ENCODE results near the gene OTULIN. TPM values are rescaled to one million over a fixed set of nuclear protein-coding genes. Genes with fewer than 3 reads are reported as not detected.
A peak's percentile ranks its signal among the peaks of the same experiment; 100 is the strongest.

Gene OTULIN
- total and polyA plus RNA-seq, 7 donors = 2.3 to 20.4 (median 12.4) TPM

DNA sequence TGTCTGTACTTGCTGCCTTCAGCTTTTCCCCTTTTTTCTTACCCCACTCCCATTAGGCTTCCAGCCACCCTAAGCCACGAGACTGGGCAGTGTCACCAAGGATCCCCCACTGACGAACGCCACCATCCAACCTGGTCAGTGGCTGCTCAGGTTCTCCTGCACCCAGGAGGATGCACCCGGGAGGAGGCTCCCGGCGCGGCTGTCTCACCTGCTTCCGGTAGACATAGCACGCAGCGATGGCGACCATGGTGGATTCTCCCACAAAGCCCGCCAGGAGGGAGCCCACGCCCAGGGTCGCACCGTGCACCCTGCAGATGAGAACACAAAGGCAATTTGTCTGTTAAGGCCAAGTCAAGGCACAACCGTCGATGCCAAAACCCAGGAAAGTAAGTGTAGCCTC is 48.1 kb downstream of the OTULIN start:
- DNase-seq = no peak
- H3K27ac ChIP-seq = no peak overlapping the region
- H3K4me1 ChIP-seq = peaks cover 15% of the 10 kb centered on the region
- no peaks in the 10 kb centered on the region for H3K9me3 ChIP-seq
- intact Hi-C loops (cut with DNase I) = no loop called here
- WGBS, 3 donors = 97 to 98% (median 97%) methylated on average over 17 of the region's 17 CpGs
- ATAC-seq = no peak
- TF ChIP-seq, protein P1, sequence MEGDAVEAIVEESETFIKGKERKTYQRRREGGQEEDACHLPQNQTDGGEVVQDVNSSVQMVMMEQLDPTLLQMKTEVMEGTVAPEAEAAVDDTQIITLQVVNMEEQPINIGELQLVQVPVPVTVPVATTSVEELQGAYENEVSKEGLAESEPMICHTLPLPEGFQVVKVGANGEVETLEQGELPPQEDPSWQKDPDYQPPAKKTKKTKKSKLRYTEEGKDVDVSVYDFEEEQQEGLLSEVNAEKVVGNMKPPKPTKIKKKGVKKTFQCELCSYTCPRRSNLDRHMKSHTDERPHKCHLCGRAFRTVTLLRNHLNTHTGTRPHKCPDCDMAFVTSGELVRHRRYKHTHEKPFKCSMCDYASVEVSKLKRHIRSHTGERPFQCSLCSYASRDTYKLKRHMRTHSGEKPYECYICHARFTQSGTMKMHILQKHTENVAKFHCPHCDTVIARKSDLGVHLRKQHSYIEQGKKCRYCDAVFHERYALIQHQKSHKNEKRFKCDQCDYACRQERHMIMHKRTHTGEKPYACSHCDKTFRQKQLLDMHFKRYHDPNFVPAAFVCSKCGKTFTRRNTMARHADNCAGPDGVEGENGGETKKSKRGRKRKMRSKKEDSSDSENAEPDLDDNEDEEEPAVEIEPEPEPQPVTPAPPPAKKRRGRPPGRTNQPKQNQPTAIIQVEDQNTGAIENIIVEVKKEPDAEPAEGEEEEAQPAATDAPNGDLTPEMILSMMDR (IDR thresholded peaks at IDR 0.05) = no peak
- H3K4me3 ChIP-seq = no peak overlapping the region
- H3K27me3 ChIP-seq (ENCODE audit: insufficient read depth in 3 of 3, low read length in 2 of 3) = no peaks in the 10 kb centered on the region
- H3K36me3 ChIP-seq (ENCODE audit: insufficient read depth in 1 of 2, low read depth in 1 of 2) = peaks cover 3 to 95% of the 10 kb centered on the region in 2 donors

- peaks cover 3 to 89% of the 10 kb centered on the region in 2 donors for H3K36me3 ChIP-seq (ENCODE audit: insufficient read depth in 1 of 2, low read depth in 1 of 2)
- WGBS, 3 donors = 94 to 96% (median 94%) methylated on average over 22 to 23 of the region's 23 CpGs
- ATAC-seq (peak in 2 of 4 donors; percentile 11), DNase-seq (no peak)
- peak overlapping the region; percentile 71 for H3K27ac ChIP-seq
- no peaks in the 10 kb centered on the region for H3K9me3 ChIP-seq
- H3K4me1 ChIP-seq = peaks cover 15% of the 10 kb centered on the region
- intact Hi-C loops (cut with DNase I) = no loop called here
- H3K27me3 ChIP-seq (ENCODE audit: insufficient read depth in 3 of 3, low read length in 2 of 3) = no peaks in the 10 kb centered on the region
- TF ChIP-seq, protein P1 (IDR thresholded peaks at IDR 0.05) = no peak
- no peak overlapping the region for H3K4me3 ChIP-seq
These were observed 49.2 kb downstream of the OTULIN start for GRCh38 chr5:14713476-14714390.

DNA sequence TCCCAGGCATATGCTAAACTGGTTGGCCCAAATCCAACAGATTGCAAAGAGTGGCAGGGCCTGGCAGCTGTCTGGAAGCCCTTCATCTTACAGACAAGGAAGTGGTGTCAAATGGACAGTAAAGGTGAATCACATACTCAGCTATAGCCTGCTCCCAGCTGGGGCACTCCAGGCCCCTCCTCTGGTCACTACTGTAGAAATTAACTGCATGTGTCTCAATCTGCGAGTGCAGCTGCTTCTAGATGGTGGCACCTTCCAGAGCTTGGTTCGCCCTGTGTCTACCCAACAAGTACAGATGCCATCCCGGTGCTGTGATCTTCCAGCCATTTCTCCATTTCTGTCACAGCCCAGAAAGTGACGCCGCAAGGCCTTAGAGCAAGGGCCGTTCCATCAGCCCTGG is 50.2 kb downstream of the OTULIN start:
- Histone ChIP-seq H3K9me3 (no peaks in the 10 kb centered on the region), H3K4me1 (peaks cover 15% of the 10 kb centered on the region), H3K36me3 (ENCODE audit: insufficient read depth in 1 of 2, low read depth in 1 of 2) (peaks cover 3 to 80% of the 10 kb centered on the region in 2 donors), H3K27me3 (ENCODE audit: insufficient read depth in 3 of 3, low read length in 2 of 3) (no peaks in the 10 kb centered on the region), H3K4me3 (no peak overlapping the region), H3K27ac (peak overlapping the region; percentile 71)
- TF ChIP-seq, protein P1 (IDR thresholded peaks at IDR 0.05) = no peak
- intact Hi-C loops (cut with DNase I) = no loop called here
- ATAC-seq (peak; percentile 93 to 97 (median 96)), DNase-seq (peak in 1 of 2 donors; percentile 69)
- 90 to 96% (median 93%) methylated on average over 6 of the region's 6 CpGs for WGBS, 3 donors

- Histone ChIP-seq H3K9me3 (no peaks in the 10 kb centered on the region), H3K36me3 (ENCODE audit: insufficient read depth in 1 of 2, low read depth in 1 of 2) (peaks cover 3 to 72% of the 10 kb centered on the region in 2 donors), H3K27ac (peak overlapping the region; percentile 71), H3K4me1 (peaks cover 15% of the 10 kb centered on the region), H3K4me3 (no peak overlapping the region), H3K27me3 (ENCODE audit: insufficient read depth in 3 of 3, low read length in 2 of 3) (no peaks in the 10 kb centered on the region)
- no peak for ATAC-seq
- intact Hi-C loops (cut with DNase I) = no loop called here
- TF ChIP-seq, protein P1 (IDR thresholded peaks at IDR 0.05) = no peak
- no peak for DNase-seq
- WGBS, 3 donors = 93 to 99% (median 96%) methylated on average over 3 of the region's 3 CpGs
These were observed 51.0 kb downstream of the OTULIN start for GRCh38 chr5:14715481-14715880.

Measured in psoas muscle (tissue), 8 donors.